Neural progenitor cell (in vitro differentiated cells): ENCODE results near the gene CIDEA. TPM values are rescaled to one million over a fixed set of nuclear protein-coding genes. Genes with fewer than 3 reads are reported as not detected.
"Not testable (repeated sequence)": the region's sequence is repeated elsewhere in the genome, so short reads cannot be mapped to it uniquely, and the experiment has no call there.

Experiments
- DNase-seq: peaks from one replicate; pipeline ENCODE4 v3.0.0-alpha.2; 2016; ENCODE audit warnings: low spot score
- H2AFZ ChIP-seq: fragments of 200-600 bp; sonication (generic); replicated peaks from 2 replicates; pipeline ENCODE4 v1.6.1; 2016; ENCODE audit warnings: antibody characterized with exemption
- H3F3A ChIP-seq: fragments of 200-600 bp; sonication (generic); 2 replicates; pipeline ENCODE4 v1.6.1; 2016; ENCODE audit warnings: antibody characterized with exemption, low read depth
- H3K27ac ChIP-seq: fragments of 200-600 bp; sonication (generic); 2 replicates; pipeline ENCODE4 v1.5.1; 2016; ENCODE audit warnings: mild to moderate bottlenecking
- H3K27me3 ChIP-seq: fragments of 200-600 bp; sonication (generic); 2 replicates; pipeline ENCODE4 v1.6.1; 2016; ENCODE audit warnings: mild to moderate bottlenecking, moderate library complexity
- H3K36me3 ChIP-seq: fragments of 200-600 bp; sonication (generic); 2 replicates; pipeline ENCODE4 v1.5.1; 2016
- H3K4me1 ChIP-seq: fragments of 200-600 bp; sonication (generic); 2 replicates; pipeline ENCODE4 v1.6.1; 2016; ENCODE audit warnings: mixed run types
- H3K4me2 ChIP-seq: fragments of 200-600 bp; sonication (generic); 2 replicates; pipeline ENCODE4 v1.6.1; 2016
- H3K4me3 ChIP-seq: fragments of 200-600 bp; sonication (generic); 2 replicates; pipeline ENCODE4 v1.5.1; 2016
- H3K79me2 ChIP-seq: fragments of 200-600 bp; sonication (generic); 2 replicates; pipeline ENCODE4 v1.6.1; 2016; ENCODE audit warnings: low read depth
- H3K9ac ChIP-seq: fragments of 200-600 bp; sonication (generic); 2 replicates; pipeline ENCODE4 v1.6.1; 2016
- H3K9me3 ChIP-seq: fragments of 200-600 bp; sonication (generic); 2 replicates; pipeline ENCODE4 v1.5.1; 2016; ENCODE audit warnings: low read depth
- H4K20me1 ChIP-seq: fragments of 200-600 bp; sonication (generic); 2 replicates; pipeline ENCODE4 v1.6.1; 2016; ENCODE audit warnings: low read depth
- H3K27ac Mint-ChIP-seq: 3 replicates; pipeline ENCODE4 v1.8.0; 2021; ENCODE audit warnings: mixed read lengths
- H3K27me3 Mint-ChIP-seq: 2 replicates; pipeline ENCODE4 v1.8.0; 2022; ENCODE audit warnings: low read depth, mild to moderate bottlenecking, inconsistent platforms, moderate library complexity, mixed read lengths; ENCODE audit not compliant: insufficient read depth
- H3K36me3 Mint-ChIP-seq: 3 replicates; pipeline ENCODE4 v1.8.0; 2021; ENCODE audit warnings: mixed read lengths
- H3K4me1 Mint-ChIP-seq: 3 replicates; pipeline ENCODE4 v1.8.0; 2021; ENCODE audit warnings: mixed read lengths
- H3K4me3 Mint-ChIP-seq: 3 replicates; pipeline ENCODE4 v1.8.0; 2021; ENCODE audit warnings: mild to moderate bottlenecking, moderate library complexity, mixed read lengths
- H3K9me3 Mint-ChIP-seq: 3 replicates; pipeline ENCODE4 v1.8.0; 2020; ENCODE audit warnings: mixed read lengths
- total RNA-seq: library from RNA; depleted of rRNA; stranded (reverse); fragments of >200 nt; gene quantifications from 2 replicates; pipeline ENCODE4 v1.2.3, GENCODE V29; 2015; ENCODE audit warnings: low replicate concordance

The CIDEA gene
- total RNA-seq, 1 donor from 2014 or later: not detected

DNA sequence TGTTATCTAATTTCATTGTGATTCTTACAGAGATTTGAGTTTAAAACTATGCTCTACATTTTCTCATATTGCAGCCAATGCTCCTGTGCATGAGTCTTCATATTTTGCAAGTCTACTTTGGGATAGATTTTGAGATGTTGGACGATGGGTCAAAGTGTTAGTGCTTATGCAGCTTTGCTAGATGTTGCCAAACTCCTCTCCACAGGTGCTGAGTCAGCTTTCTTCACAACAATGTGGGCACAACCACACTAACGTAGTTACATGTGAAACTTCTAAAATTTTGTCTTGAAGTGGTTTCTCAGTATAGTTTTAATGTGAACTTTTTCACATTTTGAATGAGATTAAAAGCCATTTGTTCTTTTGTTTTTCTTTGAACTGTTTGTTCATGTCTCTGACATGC lies 32.1 kb upstream of the CIDEA start:
- H4K20me1 ChIP-seq, H3F3A ChIP-seq, H3K4me2 ChIP-seq, DNase-seq, H3K27me3 ChIP-seq, H3K27me3 Mint-ChIP-seq, H3K4me3 Mint-ChIP-seq, H3K4me1 Mint-ChIP-seq, H3K9me3 Mint-ChIP-seq, H3K4me3 ChIP-seq, H3K36me3 Mint-ChIP-seq, H2AFZ ChIP-seq, H3K27ac Mint-ChIP-seq, H3K36me3 ChIP-seq, H3K9ac ChIP-seq, H3K9me3 ChIP-seq, H3K27ac ChIP-seq, H3K4me1 ChIP-seq, H3K79me2 ChIP-seq: not testable (repeated sequence)

DNA sequence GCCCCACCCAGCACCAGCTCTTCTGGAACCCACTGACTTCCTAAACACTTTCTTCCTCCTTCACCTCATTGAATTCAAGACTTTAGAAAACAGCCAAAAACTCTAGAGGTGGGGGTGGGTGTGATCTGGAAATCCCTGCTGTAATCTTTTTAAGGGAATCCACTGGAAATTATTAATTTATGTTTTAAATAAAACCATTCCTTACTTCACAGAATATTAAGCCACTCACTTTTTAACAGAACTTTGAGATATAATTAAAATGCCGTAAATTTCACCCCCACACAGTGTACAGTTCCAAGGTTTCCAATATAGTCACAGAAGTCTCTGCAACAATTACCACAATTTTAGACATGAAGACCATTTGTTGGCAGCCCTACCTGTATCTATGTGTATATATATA lies 30.8 kb upstream of the CIDEA start:
- H3K4me2 ChIP-seq, H2AFZ ChIP-seq, H3K4me1 Mint-ChIP-seq: not testable (repeated sequence)

DNA sequence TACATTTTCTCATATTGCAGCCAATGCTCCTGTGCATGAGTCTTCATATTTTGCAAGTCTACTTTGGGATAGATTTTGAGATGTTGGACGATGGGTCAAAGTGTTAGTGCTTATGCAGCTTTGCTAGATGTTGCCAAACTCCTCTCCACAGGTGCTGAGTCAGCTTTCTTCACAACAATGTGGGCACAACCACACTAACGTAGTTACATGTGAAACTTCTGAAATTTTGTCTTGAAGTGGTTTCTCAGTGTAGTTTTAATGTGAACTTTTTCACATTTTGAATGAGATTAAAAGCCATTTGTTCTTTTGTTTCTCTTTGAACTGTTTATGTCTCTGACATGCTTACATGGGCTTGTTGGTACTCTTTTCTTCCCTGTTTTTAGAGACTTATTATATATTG lies 27.4 kb upstream of the CIDEA start:
- not testable (repeated sequence) for DNase-seq, H3K4me1 Mint-ChIP-seq, H3K9me3 Mint-ChIP-seq, H3K4me2 ChIP-seq, H3K4me3 Mint-ChIP-seq, H3K27ac ChIP-seq, H3F3A ChIP-seq, H3K9me3 ChIP-seq, H3K9ac ChIP-seq, H2AFZ ChIP-seq, H3K36me3 ChIP-seq, H3K27ac Mint-ChIP-seq, H3K4me1 ChIP-seq, H3K27me3 ChIP-seq, H3K36me3 Mint-ChIP-seq, H3K27me3 Mint-ChIP-seq, H3K79me2 ChIP-seq, H3K4me3 ChIP-seq, H4K20me1 ChIP-seq

More for the DNA sequence above, 30.8 kb upstream of the CIDEA start:
- H3K27ac Mint-ChIP-seq, H3K9me3 Mint-ChIP-seq, H3F3A ChIP-seq, H3K27ac ChIP-seq, H3K4me3 Mint-ChIP-seq, H4K20me1 ChIP-seq, H3K36me3 ChIP-seq, H3K36me3 Mint-ChIP-seq, H3K27me3 ChIP-seq, H3K9ac ChIP-seq, H3K4me1 ChIP-seq, H3K9me3 ChIP-seq, H3K4me3 ChIP-seq, H3K27me3 Mint-ChIP-seq, DNase-seq, H3K79me2 ChIP-seq: not testable (repeated sequence)

DNA sequence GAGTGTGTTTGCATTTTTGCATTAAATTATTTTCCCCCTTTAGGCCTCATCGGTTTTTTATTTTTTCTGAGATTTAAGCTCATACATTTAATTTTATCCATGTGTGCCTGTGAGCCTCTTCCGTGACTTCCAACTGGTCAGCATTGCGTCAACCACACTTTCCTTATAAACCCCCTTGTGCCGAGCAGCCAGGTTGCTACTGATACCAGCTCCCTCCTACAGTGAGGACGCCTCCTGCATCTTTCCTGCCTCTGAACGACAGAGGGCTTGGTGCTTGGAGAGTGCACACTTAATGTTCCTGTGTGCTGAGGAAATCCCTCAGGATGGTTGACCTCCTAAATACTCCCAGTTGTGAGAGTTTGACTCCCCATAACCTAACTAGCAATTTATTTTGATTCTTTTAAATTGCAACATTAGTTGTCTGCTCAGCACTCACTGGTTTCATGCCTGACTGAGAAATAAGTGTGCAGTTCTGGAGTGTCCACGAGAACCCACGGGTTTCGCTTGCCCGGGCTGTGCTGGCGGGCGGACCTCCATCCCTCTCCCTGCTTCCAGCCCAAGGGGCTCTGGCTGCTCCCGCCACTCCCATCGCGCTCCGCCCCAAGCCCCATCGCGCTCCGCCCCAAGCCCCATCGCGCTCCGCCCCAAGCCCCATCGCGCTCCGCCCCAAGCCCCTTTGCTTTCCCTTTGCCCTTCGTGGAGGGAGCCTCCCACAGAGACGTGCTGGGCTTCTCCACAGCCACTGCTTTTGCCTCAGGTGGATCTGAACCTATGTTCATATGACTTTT lies 26.6 kb upstream of the CIDEA start:
- Histone ChIP-seq H3K4me2 (peak overlapping the region; percentile 47), H3K4me3 (peak overlapping the region; percentile 24)
- not testable (repeated sequence) for H2AFZ ChIP-seq, DNase-seq, H3K36me3 ChIP-seq, H3K9me3 Mint-ChIP-seq, H3K4me1 Mint-ChIP-seq, H3K4me1 ChIP-seq, H3K79me2 ChIP-seq, H3K27ac ChIP-seq, H3K27me3 Mint-ChIP-seq, H3K9me3 ChIP-seq, H3F3A ChIP-seq, H3K27ac Mint-ChIP-seq, H3K27me3 ChIP-seq, H3K4me3 Mint-ChIP-seq, H3K9ac ChIP-seq, H4K20me1 ChIP-seq, H3K36me3 Mint-ChIP-seq

DNA sequence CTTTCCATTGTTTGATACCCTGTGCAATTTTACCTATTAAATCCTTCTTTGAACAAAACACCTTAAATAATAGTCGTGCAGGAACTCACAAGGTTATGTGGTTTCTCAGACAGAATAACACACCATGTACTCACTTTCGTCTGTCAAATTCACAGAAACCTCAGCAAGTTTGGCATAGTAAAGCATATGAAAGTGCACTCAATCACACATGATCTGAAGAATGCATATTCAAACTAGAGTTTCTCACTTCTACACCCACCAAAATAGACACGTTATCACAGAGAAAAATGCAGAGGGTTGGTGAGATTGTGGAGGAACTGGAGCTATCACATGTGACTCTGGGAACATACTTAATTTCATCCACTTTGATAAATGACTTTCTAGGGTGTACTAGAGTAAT lies 25.9 kb upstream of the CIDEA start:
- H3K27me3 Mint-ChIP-seq, H3K9me3 ChIP-seq, H3K4me1 Mint-ChIP-seq, H4K20me1 ChIP-seq, H3K9ac ChIP-seq, H3K27me3 ChIP-seq, DNase-seq, H3K4me1 ChIP-seq, H3F3A ChIP-seq, H3K36me3 Mint-ChIP-seq, H2AFZ ChIP-seq, H3K4me2 ChIP-seq, H3K79me2 ChIP-seq, H3K27ac Mint-ChIP-seq, H3K4me3 Mint-ChIP-seq, H3K4me3 ChIP-seq, H3K36me3 ChIP-seq, H3K9me3 Mint-ChIP-seq, H3K27ac ChIP-seq: not testable (repeated sequence)

DNA sequence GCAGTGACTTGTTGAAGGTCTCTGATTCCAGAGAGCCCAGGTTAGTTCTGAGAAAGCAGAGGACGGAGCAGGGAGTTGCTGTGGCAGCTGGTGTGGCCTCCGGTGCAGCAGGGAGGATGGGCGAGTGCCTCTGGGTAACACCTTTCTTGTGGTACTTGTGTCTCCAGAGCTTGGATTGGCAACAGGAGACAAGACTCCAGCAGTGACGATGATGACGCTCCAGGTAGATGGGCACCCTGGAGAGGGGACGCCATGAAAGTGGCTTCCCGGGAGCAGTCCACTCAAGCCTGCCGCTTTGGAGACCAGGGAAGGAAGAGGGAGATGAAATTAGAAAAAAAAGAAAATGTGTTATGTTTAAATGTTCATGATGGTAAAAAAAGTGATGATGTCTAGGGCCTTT lies 23.6 kb upstream of the CIDEA start:
- H3K9me3 Mint-ChIP-seq, H3K27me3 ChIP-seq, H3K9me3 ChIP-seq, H3K4me3 ChIP-seq, DNase-seq, H3K9ac ChIP-seq, H3F3A ChIP-seq, H3K36me3 Mint-ChIP-seq, H4K20me1 ChIP-seq, H3K79me2 ChIP-seq, H3K27ac ChIP-seq, H3K4me3 Mint-ChIP-seq, H3K4me1 Mint-ChIP-seq, H2AFZ ChIP-seq, H3K4me1 ChIP-seq, H3K36me3 ChIP-seq, H3K4me2 ChIP-seq, H3K27ac Mint-ChIP-seq: not testable (repeated sequence)
- H3K27me3 Mint-ChIP-seq: peaks cover 10% of the 10 kb centered on the region
